Measurements from ENCODE around the gene MED15.

- TF ChIP-seq JUNB (IDR thresholded peaks at IDR 0.05; ENCODE audit: unreplicated experiment) (no peak), POLR2AphosphoS5 (IDR thresholded peaks at IDR 0.05; ENCODE audit: low read depth) (no peak), REST (IDR thresholded peaks at IDR 0.05; ENCODE audit: unreplicated experiment) (no peak), CTCF (conservative IDR thresholded peaks at IDR 0.05; ENCODE audit: low read depth in 2 of 2) (no peak), EZH2 (IDR thresholded peaks at IDR 0.05; ENCODE audit: low read depth, unreplicated experiment) (no peak), EZH2phosphoT487 (IDR thresholded peaks at IDR 0.05; ENCODE audit: unreplicated experiment) (no peak)
Measured at GRCh38 chr22:20632518-20632917, 125.1 kb downstream of the MED15 start.
